ENCODE results near the gene PNMA1.

Gene PNMA1

DNA sequence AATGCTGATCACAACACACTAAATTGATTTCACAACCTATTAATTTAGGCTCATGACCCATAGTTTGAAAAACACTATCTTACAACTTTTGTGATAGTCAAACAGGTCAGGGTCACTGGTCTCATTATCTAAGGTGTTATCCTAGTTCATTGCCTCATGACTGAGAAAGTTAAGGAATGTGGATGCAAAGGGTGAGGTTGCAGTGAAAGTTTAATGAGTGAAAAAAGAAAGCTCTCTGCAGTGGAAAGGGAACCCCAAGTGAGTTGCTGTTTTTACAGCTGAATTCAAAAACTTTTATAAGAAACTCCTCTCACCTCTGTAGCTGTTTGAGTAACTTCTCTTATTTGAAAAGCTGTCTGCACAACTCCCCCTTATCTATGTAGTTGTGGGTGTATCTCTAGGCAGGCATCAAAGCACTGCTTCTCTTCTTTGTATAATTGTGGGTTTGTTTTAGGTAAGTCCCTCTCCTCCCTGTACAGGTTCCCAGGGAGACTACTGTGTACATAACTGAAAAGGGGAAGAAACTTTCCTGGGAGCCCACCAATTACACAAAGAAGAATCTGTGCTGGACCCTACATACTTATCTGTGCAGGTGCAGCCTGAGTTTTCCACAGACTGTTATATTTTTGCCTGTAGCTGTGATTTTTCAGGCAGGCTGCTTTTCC lies 50.5 kb downstream of the PNMA1 start:
- no peak for DNase-seq (ENCODE audit: low read depth)

- DNase-seq (ENCODE audit: low read depth), result peak; percentile 89
These were observed 51.7 kb downstream of the PNMA1 start for GRCh38 chr14:73662487-73662943.

GRCh38 chr14:73661872-73662271 lies 52.3 kb downstream of the PNMA1 start:
- no peak for DNase-seq (ENCODE audit: low read depth)

Data from fibroblast of the conjunctiva (primary cell).